IPS DF 6.9 (cell line): ENCODE data around the gene VRTN.
"Not testable (repeated sequence)": the region's sequence is repeated elsewhere in the genome, so short reads cannot be mapped to it uniquely, and the experiment has no call there.

Experiments used
- DNase-seq: peaks from one replicate; pipeline ENCODE4 v3.0.0-alpha.2; 2013; ENCODE audit warnings: low read depth, low spot score
- H3K27ac ChIP-seq: one replicate; pipeline ENCODE4 v1.5.1; 2013; ENCODE audit warnings: low read length, control low read depth
- H3K27me3 ChIP-seq: 2 replicates; pipeline ENCODE4 v1.6.1; 2013; ENCODE audit warnings: mild to moderate bottlenecking, low read length; ENCODE audit not compliant: control insufficient read depth, insufficient read depth
- H3K36me3 ChIP-seq: 2 replicates; pipeline ENCODE4 v1.6.1; 2013; ENCODE audit warnings: low read length; ENCODE audit not compliant: control insufficient read depth, insufficient read depth
- H3K4me1 ChIP-seq: 2 replicates; pipeline ENCODE4 v1.6.1; 2013; ENCODE audit warnings: low read length; ENCODE audit not compliant: control insufficient read depth, insufficient read depth
- H3K4me3 ChIP-seq: 2 replicates; pipeline ENCODE4 v1.5.1; 2013; ENCODE audit warnings: mild to moderate bottlenecking, low read length
- H3K9me3 ChIP-seq: 2 replicates; pipeline ENCODE4 v1.6.1; 2013; ENCODE audit warnings: low read length, inconsistent platforms; ENCODE audit not compliant: control insufficient read depth, insufficient read depth
- WGBS: extraction: QIAGEN DNeasy Blood & Tissue Kit; methylation state at CpG from one replicate; pipeline ENCODE4 v1.1.7; 2013; ENCODE audit warnings: mixed read lengths, missing lambda C conversion rate; ENCODE audit not compliant: insufficient read length, insufficient coverage; 5-methylcytosine and 5-hydroxymethylcytosine counted together

VRTN gene

DNA sequence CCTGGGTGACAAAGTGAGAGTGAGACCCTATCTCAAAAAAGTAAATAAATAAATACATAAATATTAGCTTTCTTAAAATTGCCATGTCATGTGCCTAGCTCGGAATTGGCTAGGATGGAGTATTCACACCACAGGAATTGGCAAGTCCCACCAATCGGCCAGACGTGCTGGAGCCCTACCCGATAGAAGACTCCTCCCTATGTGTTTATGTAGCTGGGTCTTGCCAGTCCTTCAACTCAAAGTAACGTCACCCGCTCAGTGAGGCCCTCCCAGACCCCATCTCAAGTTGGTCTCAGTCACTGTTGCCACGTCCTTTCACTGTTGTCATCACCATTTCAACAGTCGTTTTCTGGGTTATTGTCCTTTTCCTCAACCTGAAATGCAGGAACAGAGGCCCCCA lies 20.2 kb downstream of the VRTN start:
- WGBS, result no CpG with 5 or more reads among the region's 8 CpGs
- H3K4me3 ChIP-seq, result no peak overlapping the region
- H3K9me3 ChIP-seq, result no peaks in the 10 kb centered on the region
- H3K27ac ChIP-seq, result no peak overlapping the region
- DNase-seq, result no peak
- H3K27me3 ChIP-seq, result no peaks in the 10 kb centered on the region
- H3K36me3 ChIP-seq, result no peaks in the 10 kb centered on the region
- no peaks in the 10 kb centered on the region for H3K4me1 ChIP-seq

DNA sequence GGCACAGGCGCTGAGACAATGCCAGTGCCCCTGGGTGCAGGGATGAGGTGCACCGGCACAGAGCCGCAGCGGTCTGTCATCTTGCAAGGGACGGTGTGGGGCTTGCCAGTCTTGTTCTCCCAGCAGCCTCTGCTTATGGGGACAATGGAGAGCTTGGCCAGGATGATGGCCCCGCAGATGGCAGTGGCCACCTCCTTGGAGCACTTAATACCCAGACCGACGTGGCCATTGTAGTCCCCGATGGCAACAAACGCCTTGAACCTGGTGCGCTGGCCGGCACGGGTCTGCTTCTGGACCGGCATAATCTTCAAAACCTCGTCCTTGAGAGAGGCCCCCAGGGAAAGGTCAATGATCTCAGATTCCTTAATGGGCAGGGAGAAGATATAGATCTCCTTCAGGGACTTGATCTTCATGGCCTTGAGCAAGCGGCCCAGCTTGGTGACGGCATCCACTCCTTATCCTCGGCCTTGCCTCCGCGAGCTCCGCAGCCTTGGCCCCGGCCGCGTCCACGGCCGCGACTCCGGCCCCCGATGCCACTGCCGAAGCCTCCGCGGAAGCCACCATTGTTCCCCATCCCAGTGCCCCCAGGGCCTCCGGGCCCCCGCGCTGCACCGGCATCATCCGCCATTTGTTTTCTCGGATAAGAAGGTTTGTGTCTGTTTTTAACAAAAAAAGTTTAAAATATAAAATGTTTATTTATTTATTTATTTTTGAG lies 29.9 kb downstream of the VRTN start:
- no CpG with 5 or more reads among the region's 38 CpGs for WGBS
- Histone ChIP-seq H3K9me3 (no peaks in the 10 kb centered on the region), H3K4me1 (no peaks in the 10 kb centered on the region), H3K4me3 (no peak overlapping the region), H3K27me3 (no peaks in the 10 kb centered on the region), H3K36me3 (no peaks in the 10 kb centered on the region), H3K27ac (no peak overlapping the region)
- no peak for DNase-seq

DNA sequence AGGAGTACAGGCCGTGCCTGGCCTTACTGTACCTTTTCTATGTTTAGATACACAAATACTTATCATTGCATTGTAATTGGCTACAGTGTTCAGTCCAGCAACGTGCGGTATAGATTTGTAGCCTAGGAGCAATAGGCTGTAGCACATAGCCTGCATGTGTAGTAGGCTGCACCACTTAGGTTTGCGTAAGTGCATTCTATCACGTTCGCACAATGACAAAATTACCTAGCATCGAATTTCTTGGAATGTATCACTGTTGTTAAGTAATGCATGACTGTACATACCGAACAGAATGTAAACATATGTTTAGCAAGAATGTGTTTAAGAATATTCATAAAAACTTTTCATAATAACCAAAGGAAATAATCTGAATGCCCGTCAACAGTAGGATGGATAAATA lies 31.9 kb downstream of the VRTN start:
- no CpG with 5 or more reads among the region's 9 CpGs for WGBS
- Histone ChIP-seq H3K27me3 (no peaks in the 10 kb centered on the region), H3K4me1 (no peaks in the 10 kb centered on the region), H3K9me3 (no peaks in the 10 kb centered on the region), H3K36me3 (no peaks in the 10 kb centered on the region), H3K27ac (no peak overlapping the region), H3K4me3 (no peak overlapping the region)
- no peak for DNase-seq

DNA sequence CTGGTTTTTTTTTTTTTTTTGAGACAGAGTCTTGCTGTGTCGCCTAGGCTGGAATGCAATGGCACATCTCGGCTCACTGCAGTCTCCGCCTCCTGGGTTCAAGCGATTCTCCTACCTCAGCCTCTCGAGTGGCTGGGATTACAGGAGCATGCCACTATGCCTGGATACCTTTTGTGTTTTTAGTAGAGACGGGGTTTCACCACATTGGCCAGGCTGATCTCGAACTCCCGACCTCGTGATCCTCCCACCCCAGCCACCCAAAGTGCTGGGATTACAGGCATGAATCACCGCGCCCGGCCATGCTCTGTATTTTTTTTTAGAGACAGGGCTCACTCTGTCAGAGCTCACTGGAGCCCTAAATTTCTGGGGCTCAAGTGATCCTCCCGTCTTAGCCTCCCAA lies 32.6 kb downstream of the VRTN start:
- Histone ChIP-seq H3K4me1 (no peaks in the 10 kb centered on the region), H3K36me3 (no peaks in the 10 kb centered on the region), H3K27ac (no peak overlapping the region), H3K27me3 (no peaks in the 10 kb centered on the region), H3K9me3 (no peaks in the 10 kb centered on the region), H3K4me3 (no peak overlapping the region)
- WGBS, result no CpG with 5 or more reads among the region's 13 CpGs
- DNase-seq, result no peak

DNA sequence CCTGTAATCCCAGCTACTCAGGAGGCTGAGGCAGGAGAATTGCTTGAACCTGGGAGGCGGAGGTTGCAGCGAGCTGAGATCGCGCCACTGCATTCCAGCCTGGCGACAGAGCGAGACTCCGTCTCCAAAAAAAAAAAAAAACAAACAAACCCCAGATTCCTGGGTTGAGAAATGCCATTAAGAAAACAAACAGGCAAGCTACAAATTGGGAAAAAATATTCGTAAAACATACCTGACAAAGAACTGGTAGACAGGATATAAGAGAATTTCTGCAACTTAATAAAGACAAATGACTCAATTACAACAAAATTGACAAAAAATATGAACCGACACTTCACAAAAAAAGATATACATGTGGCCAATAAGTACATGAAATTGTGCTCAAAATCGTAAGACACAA lies 33.3 kb downstream of the VRTN start:
- not testable (repeated sequence) for H3K4me3 ChIP-seq, H3K4me1 ChIP-seq, DNase-seq, H3K27me3 ChIP-seq, H3K27ac ChIP-seq, H3K36me3 ChIP-seq, H3K9me3 ChIP-seq
- WGBS, result no CpG with 5 or more reads among the region's 10 CpGs

DNA sequence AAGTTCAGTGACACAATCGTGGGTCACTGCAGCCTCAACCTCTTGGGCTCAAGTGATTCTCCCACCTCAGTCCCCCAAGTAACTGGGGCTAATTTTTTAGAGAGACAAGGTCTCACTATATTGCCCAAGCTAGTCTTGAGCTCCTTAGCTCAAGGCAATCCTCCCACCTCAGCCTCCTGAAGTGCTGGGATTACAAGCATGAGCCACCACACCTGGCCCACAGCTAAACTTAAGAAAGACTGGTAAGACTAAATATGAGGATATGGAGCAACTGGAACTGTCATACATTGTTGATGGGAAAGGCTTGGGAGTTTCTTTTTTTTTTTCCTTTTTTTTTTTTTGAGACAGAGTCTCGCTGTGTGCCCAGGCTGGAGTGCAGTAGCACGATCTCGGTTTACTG lies 34.0 kb downstream of the VRTN start:
- no peaks in the 10 kb centered on the region for H3K36me3 ChIP-seq
- DNase-seq, result no peak
- no peak overlapping the region for H3K27ac ChIP-seq
- H3K4me3 ChIP-seq, result no peak overlapping the region
- no peaks in the 10 kb centered on the region for H3K27me3 ChIP-seq
- WGBS, result no CpG with 5 or more reads among the region's 4 CpGs
- no peaks in the 10 kb centered on the region for H3K9me3 ChIP-seq
- no peaks in the 10 kb centered on the region for H3K4me1 ChIP-seq

DNA sequence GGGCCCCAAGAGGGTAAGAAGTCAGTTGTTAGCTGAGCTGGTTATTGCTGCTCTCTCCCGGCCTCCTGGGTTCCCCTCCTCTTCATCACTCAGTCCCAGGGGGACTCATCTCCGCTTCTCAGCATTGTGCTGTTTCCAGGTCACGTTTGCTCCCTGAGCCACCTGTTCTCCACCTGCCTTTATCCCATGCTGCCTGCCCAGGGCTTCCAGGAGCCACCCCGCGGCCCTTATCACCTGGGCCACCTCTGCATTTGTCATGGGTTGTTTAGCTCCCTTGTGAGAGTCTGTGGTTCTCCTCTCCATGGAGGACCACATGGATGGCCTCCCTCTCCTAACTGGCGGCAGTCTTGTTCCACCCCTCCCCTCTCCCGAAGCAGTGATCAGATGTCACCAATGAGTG lies 41.7 kb downstream of the VRTN start:
- no peak for DNase-seq
- no peaks in the 10 kb centered on the region for H3K36me3 ChIP-seq
- no peak overlapping the region for H3K27ac ChIP-seq
- H3K9me3 ChIP-seq, result no peaks in the 10 kb centered on the region
- H3K4me3 ChIP-seq, result no peak overlapping the region
- H3K4me1 ChIP-seq, result no peaks in the 10 kb centered on the region
- no CpG with 5 or more reads among the region's 7 CpGs for WGBS
- no peaks in the 10 kb centered on the region for H3K27me3 ChIP-seq

DNA sequence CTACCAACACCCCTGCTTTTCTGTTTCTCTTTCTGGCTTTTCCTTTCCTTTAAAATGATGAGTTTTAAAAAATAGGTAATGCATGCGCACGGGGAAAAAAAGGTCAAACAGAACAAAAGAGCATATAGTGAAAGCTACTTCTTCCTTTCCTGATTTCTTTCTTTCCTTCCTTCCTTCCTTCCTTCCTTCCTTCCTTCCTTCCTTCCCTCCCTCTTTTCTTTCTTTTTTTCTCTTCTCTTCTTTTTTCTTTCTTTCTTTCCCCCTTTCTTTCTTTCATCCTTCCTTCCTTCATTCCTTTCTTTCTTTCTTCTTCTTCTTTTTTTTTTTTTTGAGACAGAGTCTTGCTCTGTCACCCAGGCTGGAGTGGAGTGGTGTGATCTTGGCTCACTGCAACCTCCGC lies 42.2 kb downstream of the VRTN start:
- not testable (repeated sequence) for H3K9me3 ChIP-seq, H3K4me3 ChIP-seq, H3K27ac ChIP-seq, H3K36me3 ChIP-seq, DNase-seq, H3K27me3 ChIP-seq, H3K4me1 ChIP-seq
- WGBS, result no CpG with 5 or more reads among the region's 3 CpGs

DNA sequence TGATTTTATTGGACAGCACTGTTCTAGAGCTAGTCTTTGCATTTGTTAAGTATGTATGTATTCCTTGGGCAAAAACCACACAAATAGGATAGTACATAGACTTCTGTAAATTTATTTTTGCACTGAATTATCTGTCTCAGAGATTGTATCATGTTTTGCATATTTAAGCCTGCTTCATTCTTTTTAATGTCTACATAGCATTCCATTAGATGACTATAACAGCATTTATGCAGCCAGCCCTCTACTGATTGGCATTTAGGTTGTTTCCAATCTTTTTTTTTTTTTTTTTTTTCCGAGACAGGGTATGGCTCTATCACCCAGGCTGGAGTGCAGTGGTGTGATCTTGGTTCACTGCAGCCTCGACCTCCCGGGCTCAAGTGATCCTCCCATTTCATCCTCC lies 43.2 kb downstream of the VRTN start:
- Histone ChIP-seq H3K36me3 (no peaks in the 10 kb centered on the region), H3K27ac (no peak overlapping the region), H3K27me3 (no peaks in the 10 kb centered on the region), H3K4me3 (no peak overlapping the region), H3K9me3 (no peaks in the 10 kb centered on the region), H3K4me1 (no peaks in the 10 kb centered on the region)
- no CpG with 5 or more reads among the region's 3 CpGs for WGBS
- no peak for DNase-seq

DNA sequence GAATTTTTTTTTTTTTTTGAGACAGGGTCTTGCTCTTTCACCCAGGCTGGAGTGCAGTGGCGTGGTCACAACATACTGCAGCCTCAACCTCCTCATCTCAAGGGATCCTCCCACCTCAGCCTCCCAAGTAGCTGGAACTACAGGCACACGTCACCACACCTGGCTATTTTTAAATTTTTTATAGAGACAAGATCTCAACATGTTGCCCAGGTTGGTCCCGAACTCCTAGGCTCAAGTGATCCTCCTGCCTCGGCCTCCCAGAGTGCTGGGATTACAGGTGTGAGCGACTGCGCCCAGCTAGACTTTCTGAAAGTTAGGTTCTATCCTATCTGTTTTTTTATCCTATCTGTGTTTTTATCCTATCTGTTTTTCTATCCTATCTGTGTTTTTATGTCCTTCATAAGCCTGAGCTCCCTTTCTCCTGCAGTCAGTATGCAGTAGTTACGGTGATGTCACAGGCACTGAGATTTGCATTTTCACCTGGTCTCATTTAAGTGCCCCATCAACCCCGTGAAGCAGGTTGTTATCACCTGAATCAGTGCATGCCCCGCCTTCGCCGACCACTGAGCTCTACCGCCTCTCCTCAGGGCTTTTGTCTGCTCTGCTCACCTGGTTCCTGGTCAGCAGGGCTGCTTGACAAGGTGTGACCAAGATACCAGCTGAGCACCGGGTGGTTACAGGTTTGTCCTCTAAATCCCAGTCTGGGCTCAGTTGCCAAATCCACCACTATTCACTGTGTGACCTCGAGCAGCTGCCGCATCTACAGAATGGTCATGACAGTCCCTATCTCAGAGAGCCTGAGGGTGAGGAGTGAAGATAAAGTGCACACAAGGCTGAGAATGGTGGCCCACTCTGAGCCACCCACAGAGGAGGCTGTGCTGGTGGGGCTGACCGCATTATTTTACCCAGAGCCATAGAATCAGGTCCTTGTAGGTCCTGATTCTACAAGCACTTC lies 44.6 kb downstream of the VRTN start:
- WGBS, result no CpG with 5 or more reads among the region's 16 CpGs

More for the DNA sequence above, 44.6 kb downstream of the VRTN start:
- H3K9me3 ChIP-seq, result no peaks in the 10 kb centered on the region
- no peaks in the 10 kb centered on the region for H3K36me3 ChIP-seq
- H3K4me3 ChIP-seq, result no peak overlapping the region
- no peaks in the 10 kb centered on the region for H3K27me3 ChIP-seq
- DNase-seq, result no peak
- no peak overlapping the region for H3K27ac ChIP-seq
- 0 out of 2 replicates have a peak, but pooled peaks cover 1% of the 10 kb centered on the region for H3K4me1 ChIP-seq
